ENCODE measurements around the gene ALMS1.

GRCh38 chr2:73601780-73602179, 216.1 kb downstream of the ALMS1 start:
- TF ChIP-seq, protein P1, sequence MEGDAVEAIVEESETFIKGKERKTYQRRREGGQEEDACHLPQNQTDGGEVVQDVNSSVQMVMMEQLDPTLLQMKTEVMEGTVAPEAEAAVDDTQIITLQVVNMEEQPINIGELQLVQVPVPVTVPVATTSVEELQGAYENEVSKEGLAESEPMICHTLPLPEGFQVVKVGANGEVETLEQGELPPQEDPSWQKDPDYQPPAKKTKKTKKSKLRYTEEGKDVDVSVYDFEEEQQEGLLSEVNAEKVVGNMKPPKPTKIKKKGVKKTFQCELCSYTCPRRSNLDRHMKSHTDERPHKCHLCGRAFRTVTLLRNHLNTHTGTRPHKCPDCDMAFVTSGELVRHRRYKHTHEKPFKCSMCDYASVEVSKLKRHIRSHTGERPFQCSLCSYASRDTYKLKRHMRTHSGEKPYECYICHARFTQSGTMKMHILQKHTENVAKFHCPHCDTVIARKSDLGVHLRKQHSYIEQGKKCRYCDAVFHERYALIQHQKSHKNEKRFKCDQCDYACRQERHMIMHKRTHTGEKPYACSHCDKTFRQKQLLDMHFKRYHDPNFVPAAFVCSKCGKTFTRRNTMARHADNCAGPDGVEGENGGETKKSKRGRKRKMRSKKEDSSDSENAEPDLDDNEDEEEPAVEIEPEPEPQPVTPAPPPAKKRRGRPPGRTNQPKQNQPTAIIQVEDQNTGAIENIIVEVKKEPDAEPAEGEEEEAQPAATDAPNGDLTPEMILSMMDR (IDR thresholded peaks at IDR 0.05; ENCODE audit: insufficient read depth, low read length, poor library complexity, severe bottlenecking), result no peak
- no peak for TF ChIP-seq EZH2phosphoT487 (conservative IDR thresholded peaks at IDR 0.05; ENCODE audit: low read length)
